Suprapubic skin (tissue), 4 donors: Measurements from ENCODE around the gene SELENOW.

Experiments used
- EP300 ChIP-seq: sonication (generic); formaldehyde crosslinking; IDR thresholded peaks from one replicate; pipeline ENCODE4 v1.6.1; 2017; ENCODE audit warnings: antibody characterized with exemption
- POLR2AphosphoS5 ChIP-seq, 3 donors: sonication (generic); formaldehyde crosslinking; IDR thresholded peaks; one replicate each; pipeline ENCODE4 v1.6.1; 2017; ENCODE audit warnings: antibody characterized with exemption in 3 of 3
- TF ChIP-seq, protein P1 (sequence below), 2 donors: fragments of 200-600 bp in 1 of 2; fragments of 450-650 bp in 1 of 2; sonication (generic) in 1 of 2; IDR thresholded peaks; one replicate each; pipeline ENCODE4 v1.5.1; 2016 to 2019; ENCODE audit warnings: antibody characterized with exemption in 2 of 2, mild to moderate bottlenecking in 1 of 2, moderate library complexity in 1 of 2

- TF ChIP-seq, protein P1, sequence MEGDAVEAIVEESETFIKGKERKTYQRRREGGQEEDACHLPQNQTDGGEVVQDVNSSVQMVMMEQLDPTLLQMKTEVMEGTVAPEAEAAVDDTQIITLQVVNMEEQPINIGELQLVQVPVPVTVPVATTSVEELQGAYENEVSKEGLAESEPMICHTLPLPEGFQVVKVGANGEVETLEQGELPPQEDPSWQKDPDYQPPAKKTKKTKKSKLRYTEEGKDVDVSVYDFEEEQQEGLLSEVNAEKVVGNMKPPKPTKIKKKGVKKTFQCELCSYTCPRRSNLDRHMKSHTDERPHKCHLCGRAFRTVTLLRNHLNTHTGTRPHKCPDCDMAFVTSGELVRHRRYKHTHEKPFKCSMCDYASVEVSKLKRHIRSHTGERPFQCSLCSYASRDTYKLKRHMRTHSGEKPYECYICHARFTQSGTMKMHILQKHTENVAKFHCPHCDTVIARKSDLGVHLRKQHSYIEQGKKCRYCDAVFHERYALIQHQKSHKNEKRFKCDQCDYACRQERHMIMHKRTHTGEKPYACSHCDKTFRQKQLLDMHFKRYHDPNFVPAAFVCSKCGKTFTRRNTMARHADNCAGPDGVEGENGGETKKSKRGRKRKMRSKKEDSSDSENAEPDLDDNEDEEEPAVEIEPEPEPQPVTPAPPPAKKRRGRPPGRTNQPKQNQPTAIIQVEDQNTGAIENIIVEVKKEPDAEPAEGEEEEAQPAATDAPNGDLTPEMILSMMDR (IDR thresholded peaks at IDR 0.05), result no peak
- TF ChIP-seq EP300, result no peak
- no peak for TF ChIP-seq POLR2AphosphoS5 (IDR thresholded peaks at IDR 0.05)
Measured at GRCh38 chr19:47758443-47758804, 20.1 kb upstream of the SELENOW start.
